UCSD-AML1 (cell line): Measurements from ENCODE around the gene GNG14.
"Not testable (repeated sequence)": the region's sequence is repeated elsewhere in the genome, so short reads cannot be mapped to it uniquely, and the experiment has no call there.

ENCODE experiments used
- DNase-seq: peaks from one replicate; lab custom pipeline; 2025; ENCODE audit not compliant: unreplicated experiment; lab: John Stamatoyannopoulos, UW

Gene GNG14

DNA sequence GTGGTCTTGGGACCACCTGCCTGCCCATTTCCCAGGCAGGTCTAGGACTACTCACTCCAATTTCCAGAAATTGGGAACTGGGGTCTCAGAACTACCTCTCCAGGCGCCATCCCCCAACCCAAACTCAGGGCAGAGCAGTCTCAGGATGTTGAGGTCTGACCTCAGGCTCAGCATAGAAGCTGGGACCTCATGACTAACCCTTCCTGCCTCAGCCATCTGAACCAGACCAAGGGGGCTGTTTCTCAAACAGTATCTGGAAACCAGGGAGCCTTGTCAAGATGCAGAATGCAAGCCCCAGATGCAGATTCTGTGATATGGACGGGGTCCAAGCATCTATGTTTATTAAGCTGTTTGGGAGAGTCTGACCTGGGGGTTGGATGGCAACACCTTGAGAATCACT lies 7.3 kb downstream of the GNG14 start:
- no peak for DNase-seq

DNA sequence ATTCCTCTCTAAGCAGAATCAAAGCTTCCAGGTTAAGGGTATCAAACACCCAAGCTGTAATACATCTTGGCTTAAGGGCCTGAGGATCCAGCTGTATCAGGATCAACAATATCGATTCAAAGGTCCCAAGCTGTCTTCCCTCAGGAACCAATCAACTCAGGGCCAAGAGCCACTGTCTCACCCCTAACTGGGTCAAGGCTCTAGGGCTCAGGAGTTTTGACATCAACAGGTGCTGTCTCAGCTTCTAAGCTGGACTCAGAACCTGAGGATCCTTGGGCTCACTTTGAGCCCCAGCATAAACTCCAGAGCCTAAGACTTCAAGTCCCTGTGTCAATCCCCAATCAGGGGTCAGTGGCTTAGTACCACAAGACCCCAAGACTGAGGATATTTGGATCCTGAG lies 7.7 kb downstream of the GNG14 start:
- no peak for DNase-seq

DNA sequence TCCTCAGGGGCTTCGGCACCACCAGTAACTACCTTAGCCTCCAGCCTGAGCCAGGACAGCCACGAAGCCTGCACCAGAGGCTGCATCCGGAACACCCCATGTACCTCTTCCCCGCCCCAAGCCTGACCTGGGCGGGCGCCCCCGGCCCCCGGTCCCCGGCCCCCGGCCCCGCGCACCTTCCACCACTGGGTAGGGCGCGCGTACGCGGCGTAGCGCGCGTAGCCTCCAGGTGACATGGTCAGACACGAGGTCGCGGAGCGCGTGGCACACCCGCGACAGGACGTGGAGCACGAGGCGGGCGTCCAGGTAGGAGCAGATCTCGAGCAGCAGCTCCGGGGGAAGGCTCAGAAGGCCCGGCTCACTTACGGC lies 8.2 kb downstream of the GNG14 start:
- no peak for DNase-seq

DNA sequence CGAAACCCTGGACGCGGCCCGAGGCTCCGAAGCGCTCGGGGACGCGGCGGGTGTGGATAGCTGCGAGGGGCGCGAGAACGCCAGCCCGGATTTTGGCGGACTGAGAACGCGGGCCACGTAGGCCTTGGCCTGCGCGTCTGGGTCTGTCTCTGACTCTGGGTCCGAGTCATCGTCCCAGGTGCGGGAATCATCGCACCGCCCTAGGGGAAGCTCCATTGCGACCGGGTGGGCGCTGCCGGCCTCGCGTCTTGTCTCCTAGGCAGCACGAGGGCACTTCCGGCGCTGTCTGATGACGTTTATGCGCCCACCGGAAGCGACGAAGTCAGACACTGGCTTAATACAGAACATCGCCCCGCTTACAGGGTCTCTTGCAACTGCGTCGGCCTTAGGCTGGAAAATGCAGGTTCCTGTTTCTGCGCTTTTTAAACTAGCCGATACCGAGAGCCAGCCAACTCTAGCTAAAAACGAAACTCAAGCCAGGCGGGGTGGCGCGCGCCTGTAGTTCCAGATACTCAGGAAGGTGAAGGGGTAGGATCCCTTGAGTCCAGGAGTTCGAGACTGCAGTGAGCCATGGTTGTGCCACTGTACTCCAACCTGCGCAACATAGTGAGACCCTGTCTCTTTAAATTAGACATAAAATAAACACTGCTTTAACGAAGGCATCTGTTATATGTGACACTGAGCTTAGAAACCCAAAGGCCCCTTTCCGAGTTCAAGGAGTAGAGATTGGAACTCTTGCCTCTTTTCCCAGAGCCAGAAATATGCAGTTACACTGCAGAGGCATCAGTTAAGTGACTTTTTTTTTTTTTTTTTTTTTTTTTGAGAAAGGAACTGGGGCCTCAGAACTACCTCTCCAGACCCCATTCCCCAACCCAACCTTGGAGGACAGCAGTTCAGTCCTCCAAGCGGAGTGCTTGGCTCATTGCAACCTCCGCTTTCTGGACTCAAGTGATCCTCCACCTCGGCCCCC lies 8.9 kb downstream of the GNG14 start, which contains the start of gene FBXW9:
Gene FBXW9 (minus strand): TSS at position 266 of the 970 bp plus-strand sequence. CDS start 50 bp downstream, at position 216.
- DNase-seq = peak; percentile 95

DNA sequence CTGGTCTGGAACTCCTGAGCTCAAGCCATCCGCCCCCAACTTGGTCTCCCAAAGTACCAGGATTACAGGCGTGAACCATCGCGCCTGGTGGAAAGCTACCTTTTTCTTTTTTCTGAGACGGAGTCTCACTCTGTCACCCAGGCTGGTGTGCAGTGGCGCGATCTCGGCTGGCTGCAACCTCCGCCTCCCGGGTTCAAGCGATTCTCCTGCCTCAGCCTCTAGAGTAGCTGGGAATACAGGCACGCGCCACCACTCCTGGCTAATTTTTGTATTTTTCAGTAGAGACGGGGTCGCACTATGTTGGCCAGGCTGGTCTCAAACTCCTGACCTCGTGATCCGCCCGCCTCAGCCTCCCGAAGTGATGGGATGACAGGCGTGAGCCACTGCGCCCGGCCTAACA lies 9.6 kb downstream of the GNG14 start:
- not testable (repeated sequence) for DNase-seq

DNA sequence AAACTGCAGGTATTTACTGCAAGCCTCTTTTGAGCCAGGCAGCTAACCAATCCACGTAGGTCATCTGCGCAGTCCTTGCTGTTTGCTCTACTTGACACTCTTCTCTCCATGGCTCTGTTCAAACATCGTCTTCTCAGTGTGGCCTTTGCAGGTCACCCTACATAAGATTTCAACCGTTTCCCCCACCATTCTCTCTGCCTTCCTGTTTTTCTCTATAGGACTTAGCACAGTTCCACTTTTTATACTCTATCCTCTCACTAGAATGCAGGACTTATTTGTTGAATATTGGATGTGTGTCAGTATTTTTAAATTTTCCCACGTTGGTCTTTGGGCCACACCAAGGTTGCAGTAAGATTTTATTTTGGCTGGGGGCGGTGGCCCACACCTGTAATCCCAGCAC lies 10.3 kb downstream of the GNG14 start:
- no peak for DNase-seq

DNA sequence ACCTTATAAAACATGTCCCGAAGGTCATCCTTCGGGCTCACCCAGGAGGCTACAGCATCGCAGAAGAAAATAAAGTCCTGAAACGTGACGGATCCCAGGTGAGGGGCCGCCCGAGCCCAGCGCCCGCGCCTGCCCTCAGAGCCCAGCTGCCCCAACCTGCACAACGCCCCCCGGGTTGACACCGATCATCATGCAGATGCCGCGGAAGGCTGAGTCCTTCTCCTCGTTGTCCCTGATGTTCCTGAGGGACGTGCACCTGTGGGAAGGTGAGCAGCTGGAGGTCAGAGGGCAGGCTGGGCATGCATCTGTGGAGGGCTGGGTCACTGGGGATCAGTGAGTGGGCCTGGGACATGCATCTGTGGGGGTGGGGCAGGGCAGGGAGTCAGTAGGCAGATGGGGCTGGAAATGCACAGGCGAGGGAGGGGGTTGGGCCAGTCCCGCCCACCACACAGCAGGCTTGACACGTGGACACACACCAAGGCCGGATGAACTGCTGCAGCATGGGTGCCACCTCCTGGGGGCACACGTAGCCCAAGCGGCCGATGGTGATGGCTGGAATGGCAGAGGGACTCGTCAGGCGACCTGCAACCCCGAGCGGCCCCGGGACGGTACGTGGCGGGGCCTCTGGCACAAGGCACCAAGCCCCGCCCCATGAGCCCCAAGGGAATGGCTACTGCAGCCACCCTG lies 13.9 kb downstream of the GNG14 start:
- DNase-seq = no peak

DNA sequence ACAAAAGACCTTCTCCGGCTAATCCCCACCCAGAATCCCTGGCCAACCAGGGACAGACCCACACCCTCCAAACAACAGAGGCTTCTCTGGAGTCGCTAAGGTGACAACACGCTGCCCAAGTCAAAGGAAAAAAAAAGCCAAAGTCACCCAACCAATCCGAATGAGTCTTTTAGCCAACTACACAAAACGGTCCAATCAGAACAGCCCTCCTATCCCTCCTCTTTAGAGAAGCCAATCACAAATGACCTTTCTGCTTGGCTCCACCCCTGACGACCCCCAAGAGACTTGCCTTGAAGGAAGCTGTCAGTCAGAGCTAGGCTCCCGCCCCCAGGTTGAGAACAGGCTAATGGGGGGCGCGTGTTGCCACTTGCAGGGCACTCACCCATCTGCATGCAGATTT lies 15.2 kb downstream of the GNG14 start:
- no peak for DNase-seq

DNA sequence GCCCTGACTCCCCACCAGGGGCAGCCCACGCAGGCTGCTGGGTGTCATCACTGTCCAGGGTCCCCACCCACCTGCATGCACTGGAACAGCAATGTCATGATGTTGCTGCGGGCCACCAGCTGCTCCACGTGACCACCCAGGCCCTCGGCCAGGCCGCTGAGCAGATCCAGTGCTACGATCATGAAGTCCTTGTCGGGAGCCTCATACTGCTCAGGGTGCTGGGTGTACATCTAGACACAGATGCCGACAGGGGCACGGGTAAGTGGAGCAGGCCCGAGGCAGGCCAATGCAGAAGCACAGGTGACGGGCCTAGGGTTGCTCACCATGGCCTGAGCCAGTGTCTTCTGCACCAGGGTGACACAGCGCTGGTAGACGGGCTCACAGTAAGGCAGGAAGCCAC lies 17.4 kb downstream of the GNG14 start:
- no peak for DNase-seq

DNA sequence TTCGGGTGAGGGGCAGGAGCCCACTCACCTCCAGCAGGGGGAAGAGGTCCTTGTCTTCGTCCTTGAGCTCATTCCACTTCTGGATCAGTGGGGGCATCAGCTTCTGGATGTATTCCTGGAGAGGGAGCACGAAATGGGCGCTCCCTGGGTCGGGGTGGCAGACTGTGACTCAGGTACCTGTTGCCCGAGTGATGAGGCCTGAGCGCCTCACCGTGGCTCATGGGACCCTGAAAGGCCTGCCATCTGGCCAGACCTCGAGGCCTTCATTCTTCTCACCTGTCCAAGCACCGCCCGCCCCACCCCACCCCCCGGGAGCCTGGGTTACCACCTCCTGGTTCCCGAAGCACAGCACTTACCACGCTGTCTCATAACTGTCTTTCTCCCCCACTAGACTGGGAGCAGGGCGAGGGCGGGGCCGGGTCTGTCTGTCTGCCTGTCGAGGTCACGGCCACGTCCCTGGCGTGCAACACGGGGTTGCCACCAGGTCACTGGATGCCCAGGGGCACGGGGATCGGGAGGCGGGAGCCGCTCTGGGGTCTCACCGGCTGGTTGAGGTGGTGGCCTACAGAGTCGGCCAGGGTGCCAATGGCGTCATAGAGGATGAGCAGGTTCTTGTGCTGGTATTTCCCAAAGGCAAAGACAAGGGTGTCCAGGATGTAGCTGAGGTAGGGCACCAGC lies 18.0 kb downstream of the GNG14 start:
- no peak for DNase-seq

DNA sequence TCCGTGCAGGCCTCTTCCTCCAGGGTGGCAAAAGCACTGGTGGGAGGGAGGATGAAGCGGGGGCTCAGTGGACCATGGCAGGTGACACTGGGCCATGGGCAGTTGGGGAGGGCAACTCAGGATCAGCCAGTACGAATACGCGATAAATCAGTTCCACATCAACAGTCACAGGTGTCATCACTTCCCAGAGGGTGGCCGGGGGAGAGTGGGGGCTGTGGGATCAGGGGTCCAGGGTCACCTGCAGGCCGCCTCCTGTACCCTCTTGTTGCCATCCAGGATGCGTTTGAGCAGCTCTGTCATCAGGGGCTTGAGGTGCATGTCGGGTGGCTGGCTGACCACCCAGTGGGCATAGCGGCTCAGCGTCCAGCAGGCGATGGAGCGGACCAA lies 18.5 kb downstream of the GNG14 start:
- no peak for DNase-seq

DNA sequence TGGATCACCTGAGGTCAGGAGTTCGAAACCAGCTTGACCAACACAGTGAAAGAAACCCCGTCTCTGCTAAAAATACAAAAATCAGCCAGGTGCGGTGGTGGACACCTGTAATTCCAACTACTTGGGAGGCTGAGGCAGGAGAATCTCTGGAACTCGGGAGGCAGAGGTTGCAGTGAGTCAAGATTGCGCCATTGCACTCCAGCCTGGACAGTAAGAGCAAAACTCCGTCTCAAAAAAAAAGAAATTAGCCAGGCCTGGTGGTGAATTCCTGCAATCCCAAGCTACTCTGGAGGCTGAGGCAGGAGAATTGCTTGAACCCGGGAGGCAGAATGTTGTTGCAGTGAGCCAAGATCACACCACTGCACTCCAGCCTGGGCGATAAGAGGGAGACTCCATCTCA lies 20.8 kb downstream of the GNG14 start:
- no peak for DNase-seq

DNA sequence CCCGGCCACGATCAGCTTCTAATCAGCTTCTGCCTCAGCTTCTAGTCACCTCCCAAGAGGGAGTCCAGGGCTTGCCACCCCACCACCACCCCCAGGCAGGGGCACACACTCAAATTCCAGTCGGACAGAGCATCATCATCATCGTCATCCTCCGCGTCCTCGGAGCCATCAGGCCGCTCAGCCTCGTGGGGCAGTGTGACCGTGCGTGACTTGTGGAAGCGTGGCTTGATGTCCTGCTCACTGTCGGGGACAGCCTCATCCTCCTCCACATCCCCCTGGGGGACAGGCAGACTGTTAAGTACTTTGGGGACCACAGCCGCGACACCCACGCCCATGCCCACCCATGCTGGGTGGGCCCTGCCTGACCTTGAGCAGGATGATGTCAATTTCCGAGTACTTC lies 23.4 kb downstream of the GNG14 start:
- no peak for DNase-seq

DNA sequence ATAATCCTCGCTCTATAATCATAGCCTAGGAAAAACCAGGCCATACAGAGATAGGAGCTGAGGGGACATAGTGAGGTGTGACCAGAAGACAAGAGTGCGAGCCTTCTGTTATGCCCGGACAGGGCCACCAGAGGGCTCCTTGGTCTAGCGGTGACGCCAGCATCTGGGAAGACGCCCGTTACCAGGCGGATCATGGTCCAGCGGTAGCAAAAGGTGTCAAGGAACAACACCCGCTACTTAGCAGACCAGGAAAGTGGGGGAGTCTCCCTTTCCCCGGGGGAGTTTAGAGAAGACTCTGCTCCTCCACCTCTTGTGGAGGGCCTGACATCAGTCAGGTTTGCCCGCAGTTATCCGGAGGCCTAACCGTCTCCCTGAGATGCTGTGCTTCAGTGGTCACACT lies 24.3 kb downstream of the GNG14 start:
- DNase-seq = not testable (repeated sequence)

DNA sequence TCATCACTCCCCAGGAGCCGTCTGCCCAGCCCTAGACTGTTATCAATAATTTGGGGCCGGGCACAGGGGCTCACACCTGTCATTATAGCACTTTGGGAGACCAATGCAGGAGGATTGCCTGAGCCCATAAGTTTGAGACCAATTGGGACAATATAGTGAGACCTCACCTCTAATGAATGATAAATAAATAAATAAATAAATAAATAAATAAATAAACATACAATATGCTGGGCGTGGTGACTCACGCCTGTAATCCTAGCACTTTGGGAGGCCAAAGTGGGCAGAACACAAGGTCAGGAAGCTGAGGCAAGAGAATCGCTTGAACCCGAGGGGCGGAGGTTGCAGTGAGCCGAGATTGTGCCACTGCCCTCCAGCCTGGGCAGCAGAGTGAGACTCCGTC lies 25.5 kb downstream of the GNG14 start:
- DNase-seq = not testable (repeated sequence)

DNA sequence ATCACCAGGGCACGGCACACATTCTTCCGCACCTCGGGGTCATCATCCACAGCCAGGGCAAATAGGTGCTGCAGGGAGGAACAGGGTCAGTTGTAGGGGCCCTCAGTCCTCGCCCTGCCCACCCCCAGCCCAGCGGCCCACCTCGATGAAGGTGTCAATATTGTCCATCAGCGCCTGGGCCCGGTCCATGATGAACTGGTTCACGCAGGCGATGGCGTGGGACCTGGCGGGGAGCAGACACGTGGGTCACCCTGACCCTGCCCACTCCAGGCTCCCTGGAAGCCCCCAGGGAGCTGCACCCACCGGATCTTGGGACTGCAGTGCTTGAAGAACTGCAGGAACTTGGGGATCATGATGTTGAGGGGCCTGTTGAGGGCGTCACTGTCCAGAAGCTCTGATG lies 27.3 kb downstream of the GNG14 start:
- no peak for DNase-seq

DNA sequence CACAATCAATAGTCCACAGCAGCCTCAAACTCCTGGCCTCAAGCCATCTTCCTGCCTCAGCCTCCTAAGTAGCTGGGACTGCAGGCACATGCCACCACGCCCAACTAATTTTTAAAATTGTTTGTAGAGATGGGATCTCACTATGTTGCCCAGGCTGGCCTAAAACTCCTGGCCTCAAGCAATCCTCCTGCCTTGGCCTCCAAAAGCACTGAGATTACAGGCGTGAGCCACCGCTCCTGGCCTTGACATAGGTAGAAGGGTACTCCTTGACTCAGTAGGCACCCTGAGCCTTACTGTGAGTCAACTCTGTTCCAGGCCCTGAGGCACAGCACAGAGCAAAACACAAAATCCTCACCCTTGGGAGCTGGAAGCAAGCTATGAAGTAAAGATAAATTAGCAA lies 28.1 kb downstream of the GNG14 start:
- no peak for DNase-seq

DNA sequence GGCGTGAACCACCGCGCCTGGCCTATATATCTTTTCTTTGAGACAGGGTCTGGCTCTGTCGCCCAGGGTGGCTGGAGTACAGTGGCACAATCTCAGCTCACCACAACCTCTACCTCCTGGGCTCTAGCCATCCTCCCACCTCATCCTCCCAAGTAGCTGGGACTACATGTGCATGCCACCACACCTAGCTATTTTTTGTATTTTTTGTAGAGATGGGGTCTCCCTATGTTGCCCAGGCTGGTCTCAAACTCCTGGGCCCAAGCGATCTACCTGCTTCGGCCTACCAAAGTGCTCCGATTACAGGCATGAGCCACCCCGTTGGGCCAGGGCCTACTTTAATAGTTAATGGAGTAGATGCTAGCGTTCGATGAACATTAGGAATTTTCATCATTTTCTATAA lies 32.5 kb downstream of the GNG14 start:
- no peak for DNase-seq

DNA sequence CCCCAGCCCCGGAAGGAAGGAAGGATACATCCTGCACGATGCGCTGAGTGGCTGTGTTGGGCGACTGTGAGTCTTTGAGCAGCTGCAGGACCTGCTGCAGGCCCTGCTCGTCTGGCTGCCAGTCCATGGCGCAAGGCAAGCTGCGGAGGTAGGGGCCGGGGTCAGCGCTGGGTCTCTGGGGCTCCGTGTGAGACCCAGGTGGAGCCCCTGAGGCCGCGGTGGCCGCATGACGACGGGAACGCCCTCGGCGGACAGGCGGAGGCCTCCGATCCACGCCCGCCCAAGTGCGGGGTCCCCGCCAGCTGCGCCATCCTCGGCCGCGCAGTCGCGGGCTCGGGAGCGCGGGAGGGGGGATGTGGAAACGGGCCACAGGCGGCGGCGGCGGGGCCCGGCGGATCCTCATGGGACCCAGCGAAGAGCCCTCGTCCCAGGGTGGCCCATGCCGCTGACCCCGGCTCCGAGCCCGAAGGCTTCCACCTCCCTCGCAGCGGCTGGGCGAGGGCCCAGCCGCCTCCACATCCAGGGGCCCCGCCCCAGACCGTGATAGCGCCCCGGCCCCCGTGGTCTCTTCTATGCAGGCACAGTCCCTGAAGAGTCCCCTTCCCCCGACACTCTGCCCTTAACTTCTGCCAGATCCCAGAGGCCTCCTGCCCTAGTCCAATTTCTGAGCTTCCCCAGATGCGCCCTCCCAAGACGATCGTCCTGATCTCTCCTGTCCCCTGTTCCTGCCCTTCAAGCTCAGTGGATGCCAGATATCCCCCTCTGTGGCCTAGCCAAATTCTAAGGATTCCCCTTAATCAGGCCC lies 33.3 kb downstream of the GNG14 start:
- no peak for DNase-seq

DNA sequence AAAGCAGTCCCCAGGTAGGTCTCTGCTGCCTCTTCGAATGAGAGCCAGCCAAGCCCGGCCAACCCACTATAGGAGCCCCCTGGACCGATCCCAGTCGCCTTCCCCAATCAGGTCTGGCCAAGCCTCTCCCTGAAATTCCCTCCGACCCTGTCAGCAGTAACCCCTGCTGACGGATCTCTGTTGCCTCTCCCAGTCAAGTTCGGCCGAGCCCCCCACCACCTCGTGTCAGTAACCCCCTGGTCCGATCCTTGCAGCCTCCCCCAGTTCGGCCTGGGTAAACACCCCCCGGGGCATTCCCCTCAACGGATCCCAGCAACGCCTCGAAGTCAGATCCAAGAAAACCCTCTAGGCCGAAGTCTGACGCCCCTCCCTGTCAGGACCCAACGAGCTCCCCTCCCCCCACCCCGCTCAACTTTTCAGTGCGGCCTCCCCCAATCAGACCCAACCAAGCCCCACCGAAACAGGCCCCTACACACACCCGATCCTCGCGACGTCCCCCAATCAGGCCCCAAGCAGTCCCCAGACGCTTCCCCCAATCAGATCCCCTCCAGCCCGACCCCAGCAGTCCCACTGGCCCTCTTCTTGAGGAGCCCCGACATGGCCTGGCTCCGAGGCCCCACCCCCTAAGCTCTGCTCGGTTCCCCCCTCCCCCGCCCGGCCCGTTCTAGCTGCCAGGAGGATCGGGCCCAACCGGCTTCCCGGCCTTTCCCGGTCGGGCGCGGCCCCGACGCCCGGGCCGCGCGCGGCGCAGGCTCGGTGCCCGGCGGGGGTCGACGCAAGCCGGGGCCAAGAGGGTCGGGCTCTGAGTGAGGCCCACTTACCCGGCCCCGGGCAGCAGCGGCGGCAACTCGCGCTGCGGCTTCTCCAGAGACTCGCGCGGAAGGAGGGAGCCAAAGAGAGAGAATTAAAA lies 34.1 kb downstream of the GNG14 start:
- DNase-seq = peak; percentile 54
